Bronchial epithelial cell (primary cell): ENCODE results near the gene DDX19B. TPM values are rescaled to one million over a fixed set of nuclear protein-coding genes. Genes with fewer than 3 reads are reported as not detected.
"Not testable (repeated sequence)": the region's sequence is repeated elsewhere in the genome, so short reads cannot be mapped to it uniquely, and the experiment has no call there.

Experiments used
- DNase-seq: peaks from one replicate; pipeline ENCODE4 v3.0.0-alpha.2; 2010; ENCODE audit warnings: low read depth
- FAIRE-seq: peaks from 2 replicates; lab custom pipeline; 2011; peaks lifted over from hg19 to GRCh38; lab: Jason Lieb, UNC
- H3K27me3 ChIP-seq: 2 replicates; pipeline ENCODE4 v1.5.1; 2011; ENCODE audit warnings: low read length; ENCODE audit not compliant: control insufficient read depth, insufficient read depth
- H3K36me3 ChIP-seq: 2 replicates; pipeline ENCODE4 v1.5.1; 2011; ENCODE audit warnings: low read length; ENCODE audit not compliant: control insufficient read depth, insufficient read depth
- H3K4me3 ChIP-seq: 2 replicates; pipeline ENCODE4 v1.5.1; 2011; ENCODE audit warnings: mild to moderate bottlenecking, low read depth, low read length, control low read depth
- total RNA-seq: library from RNA; depleted of rRNA; stranded (reverse); fragments of >200 nt; gene quantifications from 2 replicates; pipeline ENCODE4 v1.2.1, GENCODE V29; 2014
- TF ChIP-seq, protein P1 (sequence below): IDR thresholded peaks from 2 replicates; pipeline ENCODE4 v1.5.1; 2011; ENCODE audit warnings: mild to moderate bottlenecking, moderate library complexity, low read length, control low read depth, inconsistent platforms; ENCODE audit not compliant: insufficient read depth, severe bottlenecking

The DDX19B gene
- total RNA-seq, 1 donor from 2014 or later = 41.3 TPM

- Histone ChIP-seq H3K27me3 (no peaks in the 10 kb centered on the region), H3K36me3 (peaks cover 70% of the 10 kb centered on the region), H3K4me3 (no peak overlapping the region)
- FAIRE-seq = no peak
- TF ChIP-seq, protein P1, sequence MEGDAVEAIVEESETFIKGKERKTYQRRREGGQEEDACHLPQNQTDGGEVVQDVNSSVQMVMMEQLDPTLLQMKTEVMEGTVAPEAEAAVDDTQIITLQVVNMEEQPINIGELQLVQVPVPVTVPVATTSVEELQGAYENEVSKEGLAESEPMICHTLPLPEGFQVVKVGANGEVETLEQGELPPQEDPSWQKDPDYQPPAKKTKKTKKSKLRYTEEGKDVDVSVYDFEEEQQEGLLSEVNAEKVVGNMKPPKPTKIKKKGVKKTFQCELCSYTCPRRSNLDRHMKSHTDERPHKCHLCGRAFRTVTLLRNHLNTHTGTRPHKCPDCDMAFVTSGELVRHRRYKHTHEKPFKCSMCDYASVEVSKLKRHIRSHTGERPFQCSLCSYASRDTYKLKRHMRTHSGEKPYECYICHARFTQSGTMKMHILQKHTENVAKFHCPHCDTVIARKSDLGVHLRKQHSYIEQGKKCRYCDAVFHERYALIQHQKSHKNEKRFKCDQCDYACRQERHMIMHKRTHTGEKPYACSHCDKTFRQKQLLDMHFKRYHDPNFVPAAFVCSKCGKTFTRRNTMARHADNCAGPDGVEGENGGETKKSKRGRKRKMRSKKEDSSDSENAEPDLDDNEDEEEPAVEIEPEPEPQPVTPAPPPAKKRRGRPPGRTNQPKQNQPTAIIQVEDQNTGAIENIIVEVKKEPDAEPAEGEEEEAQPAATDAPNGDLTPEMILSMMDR = no peak
- DNase-seq = no peak
Observed at GRCh38 chr16:70258065-70258464, 40.9 kb upstream of the DDX19B start.

DNA sequence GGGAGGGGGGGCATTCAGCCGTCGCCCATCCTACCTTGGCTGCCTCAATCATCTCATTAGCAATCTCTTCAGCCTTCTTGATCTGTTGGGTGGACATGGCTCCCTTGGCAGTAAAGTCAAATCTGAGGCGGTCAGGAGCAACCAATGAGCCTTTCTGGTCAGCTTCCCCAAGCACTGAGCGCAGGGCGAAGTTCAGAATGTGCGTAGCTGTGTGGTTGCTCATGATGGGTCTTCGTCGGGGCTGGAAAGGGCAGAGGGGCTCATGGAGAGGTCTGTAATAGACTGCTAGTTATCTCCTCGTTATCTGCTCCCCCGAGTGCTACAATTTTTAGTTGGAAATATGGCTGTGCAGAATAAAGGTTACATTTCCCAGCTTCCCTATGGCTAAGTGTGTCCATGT lies 40.0 kb upstream of the DDX19B start:
- Histone ChIP-seq H3K36me3 (peaks cover 66% of the 10 kb centered on the region), H3K4me3 (no peak overlapping the region), H3K27me3 (no peaks in the 10 kb centered on the region)
- TF ChIP-seq, protein P1 = no peak
- DNase-seq (no peak), FAIRE-seq (no peak)

DNA sequence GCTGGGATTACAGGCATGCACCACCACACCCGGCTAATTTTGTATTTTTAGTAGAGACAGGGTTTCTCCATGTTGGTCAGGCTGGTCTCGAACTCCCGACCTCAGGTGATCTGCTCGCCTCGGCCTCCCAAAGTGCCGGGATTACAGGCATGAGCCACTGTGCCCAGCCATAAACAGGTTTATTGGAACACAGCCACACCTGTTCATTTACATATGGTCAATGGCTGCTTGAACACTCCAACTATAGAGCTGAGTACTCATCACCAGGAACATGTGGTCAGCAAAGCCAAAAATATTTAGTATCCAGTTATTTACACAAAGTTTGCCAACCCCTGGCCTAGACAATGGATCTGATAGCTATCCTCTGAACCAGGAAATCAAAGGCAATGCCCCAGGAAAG lies 39.1 kb upstream of the DDX19B start:
- FAIRE-seq, H3K4me3 ChIP-seq, H3K27me3 ChIP-seq, DNase-seq: not testable (repeated sequence)
- H3K36me3 ChIP-seq = peaks cover 62% of the 10 kb centered on the region

GRCh38 chr16:70267516-70267915 lies 31.5 kb upstream of the DDX19B start:
- no peak overlapping the region for H3K4me3 ChIP-seq
- no peak for FAIRE-seq
- no peaks in the 10 kb centered on the region for H3K27me3 ChIP-seq
- peak; percentile 57 for DNase-seq
- peaks cover 55% of the 10 kb centered on the region for H3K36me3 ChIP-seq
- TF ChIP-seq, protein P1 = peak; percentile 47

DNA sequence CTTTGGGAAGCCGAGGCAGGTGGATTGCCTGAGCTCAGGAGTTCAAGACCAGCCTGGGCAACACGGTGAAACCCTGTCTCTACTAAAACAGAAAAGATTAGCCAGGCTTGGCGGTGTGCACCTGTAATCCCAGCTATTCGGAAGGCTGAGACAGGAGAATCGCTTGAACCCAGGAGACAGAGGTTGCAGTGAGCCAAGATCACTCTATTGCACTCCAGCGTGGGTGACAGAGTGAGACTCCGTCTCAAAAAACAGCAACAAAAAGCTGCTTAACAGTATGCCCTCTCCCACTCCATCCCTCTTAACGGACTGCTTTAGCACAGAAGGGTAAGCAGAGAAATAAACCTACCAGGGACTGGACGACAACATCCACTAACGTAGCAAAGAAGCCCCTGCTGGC lies 31.1 kb upstream of the DDX19B start:
- not testable (repeated sequence) for H3K27me3 ChIP-seq, FAIRE-seq, H3K4me3 ChIP-seq, DNase-seq
- H3K36me3 ChIP-seq = peaks cover 54% of the 10 kb centered on the region

GRCh38 chr16:70269471-70269870 lies 29.5 kb upstream of the DDX19B start:
- FAIRE-seq (no peak), DNase-seq (no peak)
- Histone ChIP-seq H3K27me3 (no peaks in the 10 kb centered on the region), H3K4me3 (no peak overlapping the region), H3K36me3 (peaks cover 50% of the 10 kb centered on the region)
- TF ChIP-seq, protein P1 = no peak

DNA sequence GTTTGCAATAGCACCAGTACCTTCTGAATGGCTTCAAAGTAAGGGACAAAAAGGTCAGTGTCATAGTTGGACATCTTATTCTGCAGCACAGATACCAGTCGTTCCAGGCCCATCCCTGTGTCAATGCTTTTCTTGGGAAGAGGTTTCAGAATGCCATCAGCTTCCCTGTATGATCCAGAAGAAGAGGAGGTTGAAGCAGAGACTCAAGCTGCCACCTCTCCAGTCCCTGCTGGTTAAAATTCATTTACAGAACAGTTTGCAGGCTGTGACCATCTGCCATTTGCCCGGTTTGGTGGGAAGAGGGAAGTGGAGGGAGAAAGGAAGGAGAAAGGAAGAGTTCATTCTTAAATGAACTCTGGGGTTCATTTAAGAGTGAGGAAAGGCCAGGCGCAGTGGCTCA lies 28.8 kb upstream of the DDX19B start:
- H3K27me3 ChIP-seq = no peaks in the 10 kb centered on the region
- TF ChIP-seq, protein P1 = no peak
- FAIRE-seq = no peak
- DNase-seq = no peak
- H3K36me3 ChIP-seq = peaks cover 43% of the 10 kb centered on the region
- H3K4me3 ChIP-seq = no peak overlapping the region
